HCEC 1CT (cell line): ENCODE results near the gene FCN3.

ENCODE experiments used
- DNase-seq: peaks from one replicate; pipeline ENCODE4 v3.0.0-alpha.2; 2017

The FCN3 gene

DNA sequence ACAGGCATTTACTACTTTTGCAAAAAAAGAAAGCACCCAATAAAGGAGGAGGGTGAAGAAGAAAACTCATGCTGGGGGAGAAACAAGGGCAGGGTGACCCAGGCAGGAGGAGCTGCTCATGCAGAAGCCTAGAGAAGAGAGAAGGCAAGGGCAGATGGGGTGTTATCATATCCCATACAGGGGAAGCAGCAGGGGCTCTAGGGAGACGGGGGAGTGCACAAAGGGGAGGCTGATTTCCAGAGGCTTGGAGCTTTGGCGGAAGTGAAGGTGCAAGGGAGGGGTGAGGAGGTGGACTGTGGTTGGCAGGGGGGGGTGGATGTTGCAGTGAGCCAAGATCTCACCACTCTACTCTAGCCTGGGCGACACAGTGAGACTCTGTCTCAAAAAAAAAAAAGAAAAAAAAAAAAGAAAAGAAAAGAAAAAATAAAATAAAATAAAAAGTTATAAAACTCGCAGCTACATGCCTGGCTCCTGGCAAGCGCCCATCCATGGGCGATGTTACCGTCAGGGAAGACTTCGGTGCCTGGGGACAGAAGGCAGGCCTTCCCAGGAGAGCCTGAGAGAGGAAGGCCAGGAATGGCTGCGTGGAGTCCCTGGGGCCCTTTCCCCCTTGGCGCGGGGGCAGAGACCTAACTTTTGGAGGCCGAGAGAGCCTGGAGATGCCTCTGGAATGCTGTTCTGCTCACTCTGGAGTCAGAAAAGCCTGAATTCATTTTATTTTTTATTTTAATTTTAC lies 3.3 kb upstream of the FCN3 start:
- no peak for DNase-seq

DNA sequence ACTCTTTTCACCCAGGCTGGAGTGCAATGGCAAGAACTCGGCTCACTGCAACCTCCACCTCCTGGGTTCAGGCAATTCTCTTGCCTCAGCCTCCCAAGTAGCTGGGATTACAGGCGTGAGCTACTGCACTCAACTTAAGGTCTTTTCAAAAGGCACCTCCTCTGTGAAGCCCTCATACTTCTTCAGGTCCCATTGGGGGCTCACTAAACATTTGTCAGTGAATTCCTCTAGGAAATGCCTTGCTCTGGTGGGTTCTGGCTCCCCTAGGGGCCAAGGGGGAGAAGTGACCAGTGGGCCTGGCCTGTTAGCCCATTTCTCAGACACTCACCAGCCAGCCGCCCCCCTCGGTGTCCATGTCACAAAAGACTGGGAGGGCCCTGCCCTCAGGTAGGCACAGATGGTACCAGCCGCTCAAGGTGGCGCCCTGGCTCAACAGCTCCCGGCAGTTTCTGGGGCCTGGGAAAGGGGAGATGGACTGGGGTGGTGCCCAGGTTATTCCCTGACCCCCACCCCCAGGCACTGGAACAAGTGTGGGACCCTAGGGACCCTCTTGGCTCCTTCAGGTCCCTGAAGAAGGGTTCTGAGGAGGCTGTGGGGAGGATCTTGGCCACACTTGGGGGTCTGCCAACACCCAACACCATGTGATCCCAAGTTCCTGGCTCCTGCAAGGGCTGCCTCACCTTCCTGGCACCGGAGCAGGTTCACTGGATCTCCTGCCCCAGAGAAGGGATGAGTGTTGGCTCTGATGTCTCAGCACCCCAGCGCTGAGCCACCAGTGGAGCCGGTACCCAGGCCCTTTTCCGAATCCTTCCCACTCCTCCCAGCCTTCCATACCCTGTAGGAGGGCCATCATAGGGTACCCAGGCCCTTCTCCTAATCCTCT lies 1.6 kb downstream of the FCN3 start:
- DNase-seq: no peak

DNA sequence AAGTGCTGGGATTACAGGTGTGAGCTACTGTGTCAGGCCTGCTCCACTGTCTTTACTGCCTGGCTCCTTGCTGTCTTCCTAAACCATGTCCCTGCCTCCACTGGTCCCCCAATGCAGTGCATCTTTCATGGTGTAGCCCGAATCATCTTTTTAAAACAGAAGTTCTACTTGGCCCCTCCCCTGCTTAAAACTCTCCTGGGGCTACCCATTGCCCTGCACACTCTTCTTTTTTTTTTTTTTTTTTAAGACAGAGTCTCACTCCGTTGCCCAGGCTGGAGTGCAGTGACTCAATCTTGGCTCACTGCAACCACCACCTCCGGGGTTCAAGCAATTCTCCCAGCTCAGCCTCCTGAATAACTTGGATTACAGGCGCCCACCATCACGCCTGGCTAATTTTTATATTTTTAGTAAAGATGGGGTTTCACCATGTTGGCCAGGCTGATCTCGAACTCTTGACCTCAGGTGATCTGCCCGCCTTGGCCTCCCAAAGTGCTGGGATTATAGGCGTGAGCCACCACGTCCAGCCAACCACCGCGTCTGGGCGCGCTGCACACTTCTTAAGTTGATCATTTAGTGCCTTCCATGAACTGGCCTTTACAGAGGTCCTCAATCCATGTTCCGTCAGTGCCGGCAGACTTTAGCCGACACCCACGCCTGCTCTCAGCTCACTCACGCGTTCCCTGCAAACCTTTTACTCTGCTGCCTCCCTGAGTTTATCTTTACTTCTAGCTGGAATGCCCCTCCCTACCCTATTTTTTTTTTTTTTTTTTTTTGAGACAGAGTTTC lies 2.4 kb downstream of the FCN3 start:
- DNase-seq: no peak

DNA sequence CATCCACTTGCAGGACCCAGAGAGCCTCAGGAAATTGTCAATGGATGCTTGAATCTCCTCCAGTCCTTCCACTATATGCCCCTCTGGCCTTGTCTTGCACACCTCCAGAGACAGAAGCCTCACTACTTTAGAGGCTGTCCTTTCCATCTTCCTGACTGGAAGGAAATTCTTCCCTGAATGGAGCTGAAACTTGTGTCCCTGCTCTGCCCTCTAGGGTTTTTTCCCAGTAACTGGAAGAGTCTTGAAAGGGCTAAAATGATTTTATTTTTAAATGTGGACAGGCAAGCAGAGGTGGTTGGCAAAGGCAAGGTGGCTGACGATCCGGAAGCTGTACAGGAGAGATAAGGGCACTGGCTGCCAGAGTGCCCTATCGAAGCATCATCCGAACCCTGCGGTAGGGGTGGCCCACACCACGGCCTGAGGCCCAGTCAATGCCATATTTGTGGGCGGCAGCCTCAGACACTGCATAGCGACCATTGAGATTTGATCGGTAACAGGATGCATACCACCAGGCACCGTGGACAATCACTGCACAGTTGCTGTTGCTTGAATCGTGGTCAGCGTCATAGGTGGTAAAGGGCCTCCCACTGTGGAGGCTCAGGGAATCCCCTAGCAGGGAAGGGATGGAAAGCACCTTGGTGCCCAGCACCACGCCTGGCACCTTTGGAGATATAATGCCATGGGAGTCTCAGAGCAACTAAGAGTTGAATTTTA lies 5.6 kb downstream of the FCN3 start:
- DNase-seq: peak; percentile 39

DNA sequence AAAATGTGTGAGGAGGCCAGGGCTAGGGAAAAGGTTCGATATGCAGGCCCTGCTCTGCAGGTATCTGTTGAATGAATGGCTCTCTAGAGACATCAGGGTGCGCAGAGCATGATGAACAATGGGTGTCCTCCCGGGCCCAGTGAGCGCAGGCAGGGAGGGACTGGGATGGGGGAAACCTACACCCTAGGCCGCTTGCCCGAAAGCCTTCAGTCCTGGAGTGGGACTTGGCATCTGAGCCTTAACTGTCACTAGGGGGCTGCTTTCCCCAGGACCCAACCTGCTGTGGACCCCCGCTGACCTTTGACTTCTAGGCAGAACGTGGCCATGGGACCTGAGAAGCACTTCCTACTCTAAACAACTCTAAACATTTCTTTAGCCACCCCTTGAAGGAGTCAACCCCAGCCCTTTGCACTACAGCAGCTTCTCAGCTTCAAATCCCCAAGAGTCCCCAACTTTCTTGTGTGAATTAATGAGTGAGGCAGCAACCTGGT lies 7.4 kb downstream of the FCN3 start:
- no peak for DNase-seq

DNA sequence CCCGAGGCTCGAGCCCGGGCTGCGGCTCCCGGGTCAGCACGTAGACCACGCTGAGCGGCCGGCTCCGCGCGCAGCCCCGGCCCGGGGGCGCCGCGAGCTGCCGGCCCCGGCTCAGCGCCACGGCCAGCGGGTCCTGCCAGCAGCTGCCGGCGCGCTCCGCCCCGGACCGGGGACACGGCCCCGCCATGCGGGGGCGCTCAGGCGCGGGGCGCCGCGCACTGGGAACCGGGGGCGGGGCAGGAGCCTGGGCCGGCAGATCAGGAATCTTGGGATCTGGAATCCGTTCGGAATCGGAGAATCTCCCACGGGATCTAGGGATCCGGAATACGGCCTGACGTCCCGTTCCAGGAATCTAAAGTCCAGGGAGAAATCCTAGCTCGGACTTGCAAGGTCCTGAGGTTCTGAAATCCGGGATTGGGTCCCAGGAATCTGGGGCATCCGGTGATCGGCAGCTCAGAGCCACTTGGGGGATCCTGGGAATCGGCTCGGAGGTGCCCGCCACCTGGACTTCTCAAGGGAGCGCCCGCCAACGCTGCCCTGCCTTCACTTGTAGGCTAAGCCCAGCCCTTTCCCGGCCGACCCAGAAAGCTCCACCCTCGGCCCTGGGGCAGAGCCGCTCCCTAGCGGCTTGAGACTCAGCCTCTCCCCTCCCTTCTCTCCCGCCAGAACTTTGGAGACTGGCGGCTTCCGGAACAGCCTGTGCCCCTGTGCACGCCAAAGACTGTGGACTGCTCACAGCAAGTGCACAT lies 8.0 kb downstream of the FCN3 start, which contains the start of gene MAP3K6:
Gene MAP3K6 (minus strand): TSS at position 551 of the 749 bp plus-strand sequence. CDS start 364 bp downstream, at position 187.
- DNase-seq: peak; percentile 74

DNA sequence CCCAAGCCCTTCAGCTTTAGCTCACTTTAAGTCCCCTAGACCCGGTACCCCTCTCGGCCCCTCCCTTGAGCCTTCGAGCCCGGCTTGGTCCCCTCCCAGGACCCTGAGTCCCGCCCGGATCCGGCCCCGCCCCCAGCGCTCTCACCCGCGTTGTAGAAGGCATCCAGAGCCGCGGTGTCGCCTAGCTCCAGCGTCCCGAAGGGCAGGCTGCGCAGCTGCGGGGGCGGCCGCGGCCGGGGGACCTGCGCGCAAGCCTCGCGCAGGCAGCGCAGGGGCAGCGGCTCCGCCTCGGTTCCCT lies 8.6 kb downstream of the FCN3 start:
- DNase-seq: peak; percentile 62

DNA sequence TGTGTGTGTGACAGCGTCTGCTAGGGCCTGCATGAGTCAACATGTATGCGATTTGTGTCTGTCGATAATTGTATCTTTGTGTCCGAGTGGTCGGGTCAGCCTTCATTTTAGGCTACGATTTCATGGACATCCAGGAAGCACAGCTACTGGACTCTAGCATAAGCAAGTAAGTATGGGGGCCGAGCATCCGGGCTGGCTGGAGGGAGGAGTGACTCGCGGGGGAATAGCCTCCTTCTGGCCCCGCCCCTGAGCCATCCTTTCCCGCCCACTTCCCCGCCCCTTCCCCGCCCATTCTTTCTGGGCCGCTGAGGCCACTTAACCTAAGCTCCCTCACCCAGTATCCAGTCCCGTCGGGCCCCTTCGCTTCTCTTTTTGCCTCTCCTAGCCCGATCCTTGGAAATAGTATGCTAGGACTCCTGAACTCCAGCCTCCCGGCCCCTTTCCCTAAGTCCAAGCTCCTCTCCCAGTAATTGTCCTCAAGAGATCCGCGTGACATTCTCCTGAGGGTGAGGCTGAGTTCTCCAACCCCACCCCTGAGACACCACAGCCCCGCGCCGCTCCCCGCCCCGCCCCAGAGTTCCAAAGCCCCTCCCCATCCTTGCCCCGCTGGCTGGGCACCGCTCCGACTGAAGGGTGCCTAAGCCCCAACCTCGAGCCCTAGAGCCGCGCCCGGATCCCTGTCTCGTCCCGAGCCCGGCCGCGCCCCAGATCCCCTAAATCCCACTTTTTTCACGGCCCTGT lies 9.1 kb downstream of the FCN3 start:
- peak; percentile 92 for DNase-seq

DNA sequence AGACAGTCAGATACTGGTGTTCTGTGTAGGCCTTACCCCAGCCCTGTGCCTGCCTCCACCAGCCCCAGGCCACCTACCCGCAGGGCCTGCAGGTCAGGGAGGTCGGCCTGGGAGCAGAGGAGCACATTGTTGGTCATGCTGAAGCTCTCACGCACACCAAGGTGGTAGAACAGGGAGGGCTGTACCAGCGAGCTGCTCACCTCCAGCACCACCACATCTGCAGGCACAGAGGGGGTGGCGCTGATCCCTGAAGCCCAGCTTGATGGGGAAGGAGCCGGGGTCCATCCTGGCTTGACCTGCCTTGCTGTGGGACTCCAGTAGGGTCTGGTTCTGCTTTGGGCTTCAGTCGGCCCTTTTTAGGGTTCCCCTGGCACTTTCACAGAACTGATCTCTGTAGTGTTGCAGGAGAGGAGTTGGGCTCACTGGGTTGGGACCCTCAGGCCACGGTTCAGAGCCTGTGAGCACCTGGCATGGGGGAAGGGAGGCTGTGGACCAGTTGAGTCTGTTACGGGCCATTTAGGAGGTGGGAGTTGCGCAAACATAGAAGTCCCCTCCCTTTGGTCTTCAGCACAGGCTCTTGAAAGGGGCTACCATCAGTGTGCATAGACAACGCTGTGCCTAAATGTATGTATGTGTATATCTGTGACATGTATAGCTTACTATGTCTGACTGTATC lies 9.8 kb downstream of the FCN3 start:
- DNase-seq: no peak

DNA sequence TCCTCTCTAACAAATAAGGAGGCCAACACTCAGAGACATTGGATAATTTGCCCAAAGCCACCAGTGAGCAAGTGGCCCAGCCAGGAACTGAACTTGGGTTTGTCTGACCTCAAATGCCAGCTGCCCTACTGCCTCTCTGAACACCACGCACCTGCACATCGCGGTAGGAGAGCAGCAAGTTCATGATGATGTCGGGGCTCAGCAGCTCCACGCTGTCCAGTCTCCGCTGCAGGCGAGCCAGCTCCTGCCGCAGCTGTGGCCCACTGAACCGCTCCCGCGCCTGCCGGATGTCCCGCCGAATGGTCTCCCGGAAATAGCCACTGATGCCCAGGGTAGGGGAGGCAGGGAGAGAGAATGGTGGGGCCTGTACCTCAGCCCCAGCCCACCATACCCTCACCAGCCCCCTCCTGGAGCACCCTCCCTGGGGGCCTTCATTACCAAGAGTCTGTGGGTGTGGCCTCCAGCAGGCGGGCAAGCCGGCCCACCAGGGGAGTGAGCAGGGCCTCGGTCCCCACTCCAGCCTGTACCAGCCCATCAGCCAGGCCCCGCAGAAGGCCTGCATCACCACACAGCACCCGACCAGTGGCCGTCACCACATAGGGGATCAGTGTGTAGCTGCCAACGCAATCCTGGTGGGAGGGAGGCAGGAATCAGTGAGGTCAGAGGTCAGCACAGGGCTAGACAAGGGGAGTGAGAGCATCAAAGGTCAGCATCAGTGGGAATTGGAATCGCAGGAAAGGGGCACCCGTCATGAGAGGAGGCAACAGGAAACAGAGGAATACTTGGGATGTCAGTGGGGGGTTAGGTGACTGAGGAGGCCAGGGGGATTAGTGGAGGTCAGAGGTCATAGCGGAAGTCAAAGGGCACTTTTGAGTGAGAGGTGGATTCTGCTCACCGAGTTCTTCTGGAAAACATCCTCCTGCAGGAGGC lies 10.6 kb downstream of the FCN3 start:
- DNase-seq: no peak

DNA sequence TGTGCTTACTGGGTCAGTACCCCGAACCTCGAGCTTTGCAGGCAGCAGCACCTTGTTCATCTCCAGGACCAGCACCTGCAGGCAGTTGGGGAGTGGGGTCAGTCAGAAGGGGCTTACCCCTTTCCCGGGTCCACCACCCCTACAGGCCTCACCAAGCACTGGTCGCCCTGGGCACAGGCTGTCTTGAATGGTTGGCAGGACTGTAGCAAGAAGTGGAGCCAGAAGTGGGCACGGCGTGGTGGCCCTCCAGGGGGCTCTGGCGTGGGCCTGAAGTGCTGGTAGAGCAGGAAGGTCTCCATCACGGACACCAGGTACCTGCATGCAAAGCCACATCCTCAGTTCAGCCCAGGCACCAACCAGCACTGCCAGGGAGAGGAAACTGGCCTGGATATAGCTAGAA lies 13.1 kb downstream of the FCN3 start:
- no peak for DNase-seq

DNA sequence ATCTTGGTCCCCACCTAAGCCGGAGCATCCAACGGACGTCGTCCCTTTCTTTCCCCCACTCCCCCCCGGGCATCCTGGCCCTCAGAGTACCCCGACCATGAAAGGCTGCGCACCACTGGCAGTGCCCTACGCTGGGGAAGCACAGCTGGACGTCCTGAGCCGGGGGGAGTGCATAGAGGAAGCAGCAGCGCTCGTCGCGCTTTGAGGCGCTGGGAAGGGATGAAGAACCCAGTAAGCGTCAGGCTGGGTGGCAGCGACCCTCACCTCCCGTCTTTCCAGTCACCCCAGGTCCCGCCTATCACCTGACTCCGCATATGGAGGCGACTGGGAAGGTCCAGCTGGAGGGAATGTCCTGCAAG lies 13.6 kb downstream of the FCN3 start:
- no peak for DNase-seq

DNA sequence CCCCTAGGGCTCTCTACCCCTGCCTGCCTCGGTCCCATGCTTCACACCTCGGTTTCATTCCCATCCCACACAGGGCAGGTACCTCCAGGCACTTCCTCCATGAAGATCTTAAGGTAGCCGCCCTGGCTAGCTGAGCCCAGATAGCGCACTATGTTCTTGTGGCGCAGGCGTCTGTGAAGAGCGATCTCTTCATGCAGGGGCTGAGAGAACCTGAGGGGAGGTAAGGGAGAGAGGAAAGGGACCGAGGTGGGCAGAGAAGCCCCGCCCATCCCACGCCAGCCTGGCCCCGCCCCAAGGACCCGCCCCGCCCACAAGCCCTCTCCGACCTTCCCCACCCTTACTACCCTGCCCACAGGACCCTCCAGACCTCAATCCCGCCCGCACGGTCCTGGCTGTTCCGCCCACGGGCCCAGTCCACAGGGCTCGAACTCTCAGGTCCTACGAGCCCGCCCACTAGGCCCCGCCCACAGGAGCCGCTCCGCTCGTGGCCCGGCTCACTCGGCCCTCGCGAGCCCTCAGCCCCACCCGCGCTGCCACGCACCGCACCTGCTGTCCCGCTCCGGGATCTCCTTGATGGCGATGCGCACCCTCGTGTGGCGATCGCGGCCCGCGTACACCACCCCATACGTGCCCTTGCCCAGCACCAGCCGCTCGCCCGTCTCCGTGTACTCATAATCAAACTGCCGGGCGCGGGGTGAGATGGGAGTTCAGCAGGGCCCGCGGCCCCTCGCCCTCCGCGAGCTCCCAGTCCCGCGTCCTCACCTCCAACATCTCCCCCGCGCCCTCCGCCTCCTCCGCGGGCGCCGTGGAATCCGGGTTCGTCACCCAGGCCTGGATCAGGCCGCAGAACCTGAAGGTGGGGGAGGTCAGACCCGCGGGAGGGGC lies 14.2 kb downstream of the FCN3 start:
- DNase-seq: no peak

DNA sequence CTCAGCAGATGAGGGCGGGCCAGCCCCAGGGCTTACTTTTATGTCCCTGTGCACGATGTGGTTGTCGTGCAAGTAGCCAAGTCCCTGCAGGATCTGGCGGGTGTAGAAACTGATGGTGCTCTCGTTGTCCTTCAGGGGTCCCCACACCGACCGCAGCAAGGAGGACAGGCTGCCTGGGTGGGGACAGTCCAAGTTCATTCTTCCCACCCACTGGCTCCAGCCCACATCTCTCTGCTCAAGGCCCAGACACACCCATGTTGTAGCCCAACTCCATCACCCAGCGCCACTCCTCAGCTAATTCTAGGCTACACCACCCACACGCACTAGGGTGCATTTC lies 14.8 kb downstream of the FCN3 start:
- no peak for DNase-seq

DNA sequence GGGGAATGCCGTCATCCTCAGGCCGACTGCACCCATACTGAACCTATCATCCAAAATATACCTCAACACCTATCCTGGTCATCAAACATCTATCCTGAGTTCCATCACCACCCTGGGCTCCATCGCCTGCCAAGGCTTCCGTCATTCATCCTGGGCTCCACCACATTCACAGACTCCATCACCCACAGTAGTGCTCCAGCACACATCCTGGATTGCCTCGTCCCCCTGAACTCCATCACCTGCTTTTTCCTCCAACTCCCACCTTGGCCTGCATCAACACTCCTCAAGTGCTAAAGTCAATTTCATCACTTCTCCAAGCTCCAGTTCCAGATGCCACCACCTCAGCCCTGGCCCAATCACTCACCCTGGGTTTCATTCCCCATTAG lies 15.7 kb downstream of the FCN3 start:
- no peak for DNase-seq

DNA sequence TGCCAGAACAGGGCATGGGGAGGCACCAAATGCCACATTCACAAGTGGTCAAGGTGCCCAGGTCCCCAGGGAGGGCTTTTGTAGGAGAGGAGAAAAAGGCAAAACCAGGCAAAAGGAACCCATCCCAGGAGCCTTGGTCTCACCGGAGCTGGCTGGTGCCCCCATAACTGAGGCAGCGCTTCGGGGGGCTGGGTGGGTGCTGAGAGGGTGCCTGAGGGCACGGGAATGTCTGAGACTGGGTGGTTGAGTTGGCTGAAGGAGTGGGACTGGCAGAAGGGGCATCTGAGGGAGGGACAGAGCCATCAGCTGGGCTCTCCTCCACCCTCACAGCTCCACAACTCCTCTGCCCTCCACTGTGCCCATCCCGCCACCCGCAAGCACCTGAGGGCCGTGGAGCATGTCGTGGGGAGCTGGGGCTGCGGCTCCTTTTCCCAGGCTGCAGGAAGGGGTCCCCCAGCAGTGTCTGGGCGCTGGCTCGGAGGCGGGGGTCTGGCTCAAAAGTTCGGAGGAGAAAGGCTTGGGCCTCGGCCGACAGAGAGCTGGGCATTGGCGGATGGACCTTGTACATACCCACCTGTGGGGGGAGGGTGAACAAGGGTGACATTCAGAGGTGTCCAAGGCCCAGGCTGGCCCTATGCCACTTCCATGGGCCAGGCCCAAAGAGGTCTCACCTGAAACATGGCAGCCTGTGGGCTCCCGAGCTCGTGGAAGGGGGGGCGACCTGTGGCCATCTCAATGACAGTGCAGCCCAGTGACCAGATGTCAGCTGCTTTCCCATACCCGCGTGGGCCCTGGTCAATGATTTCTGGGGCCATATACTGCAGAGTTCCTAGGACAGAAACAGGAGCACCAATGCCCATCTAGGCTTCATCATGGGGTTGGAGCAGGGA lies 16.3 kb downstream of the FCN3 start:
- no peak for DNase-seq

DNA sequence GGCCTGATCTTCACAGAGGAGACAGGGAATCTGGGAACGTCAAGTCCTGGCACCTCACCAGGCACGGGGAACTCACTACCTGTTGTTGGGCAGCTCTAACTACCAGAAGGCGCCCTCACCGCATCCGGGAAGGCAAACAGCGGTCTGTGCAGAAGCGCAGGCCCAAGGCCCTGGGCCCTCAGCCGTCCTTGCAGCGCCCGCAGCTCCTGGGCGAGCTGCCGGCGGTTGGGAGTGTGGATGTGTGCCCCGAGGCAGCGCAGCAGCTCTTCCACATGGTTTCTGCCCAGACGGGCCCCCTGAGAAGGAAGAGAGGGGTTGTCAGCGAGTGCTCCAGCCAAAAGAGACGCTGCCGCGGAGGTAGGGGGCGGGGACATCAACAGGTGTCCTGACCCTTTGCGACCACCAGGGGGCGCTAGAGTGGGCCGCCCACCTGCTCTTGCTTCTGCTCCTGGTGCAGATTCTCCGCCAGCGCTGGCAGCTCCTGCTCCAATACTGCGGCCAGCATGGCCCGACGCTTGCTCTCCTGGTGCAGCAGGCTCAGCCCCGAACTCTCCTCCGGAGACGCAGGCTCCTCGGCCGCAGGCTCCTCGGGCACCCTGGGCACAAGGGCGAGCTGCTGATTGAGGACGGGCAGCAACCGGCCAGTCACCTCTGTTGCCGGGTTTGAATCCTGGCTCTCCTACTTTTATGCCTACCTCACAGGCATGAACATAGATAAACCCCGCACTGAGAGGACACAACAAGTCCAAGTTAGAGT lies 17.2 kb downstream of the FCN3 start:
- no peak for DNase-seq
